ENCODE measurements around the gene LRRC47. TPM values are rescaled to one million over a fixed set of nuclear protein-coding genes. Genes with fewer than 3 reads are reported as not detected.

The LRRC47 gene
- polyA plus RNA-seq, 1 experiment: 17.7 TPM

DNA sequence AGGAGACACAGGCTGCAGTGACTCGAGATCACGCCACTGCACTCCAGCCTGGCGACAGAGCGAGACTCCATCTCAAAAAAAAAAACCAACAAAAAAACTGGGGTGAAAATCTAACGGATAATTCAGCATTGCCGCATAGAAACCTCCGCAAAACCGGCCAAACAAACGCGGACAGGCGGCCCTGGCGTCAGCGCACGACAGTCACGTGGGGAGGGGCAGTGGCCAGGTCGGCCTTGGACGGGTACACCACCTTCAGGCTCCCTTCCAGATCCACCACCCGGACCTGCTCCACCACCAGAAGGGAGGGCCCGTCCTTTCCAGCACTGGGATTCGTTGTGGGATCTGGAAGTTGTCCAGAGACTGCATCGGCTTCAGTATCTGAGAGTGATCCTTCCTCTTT lies 15.4 kb downstream of the LRRC47 start:
- TF ChIP-seq, protein P1, sequence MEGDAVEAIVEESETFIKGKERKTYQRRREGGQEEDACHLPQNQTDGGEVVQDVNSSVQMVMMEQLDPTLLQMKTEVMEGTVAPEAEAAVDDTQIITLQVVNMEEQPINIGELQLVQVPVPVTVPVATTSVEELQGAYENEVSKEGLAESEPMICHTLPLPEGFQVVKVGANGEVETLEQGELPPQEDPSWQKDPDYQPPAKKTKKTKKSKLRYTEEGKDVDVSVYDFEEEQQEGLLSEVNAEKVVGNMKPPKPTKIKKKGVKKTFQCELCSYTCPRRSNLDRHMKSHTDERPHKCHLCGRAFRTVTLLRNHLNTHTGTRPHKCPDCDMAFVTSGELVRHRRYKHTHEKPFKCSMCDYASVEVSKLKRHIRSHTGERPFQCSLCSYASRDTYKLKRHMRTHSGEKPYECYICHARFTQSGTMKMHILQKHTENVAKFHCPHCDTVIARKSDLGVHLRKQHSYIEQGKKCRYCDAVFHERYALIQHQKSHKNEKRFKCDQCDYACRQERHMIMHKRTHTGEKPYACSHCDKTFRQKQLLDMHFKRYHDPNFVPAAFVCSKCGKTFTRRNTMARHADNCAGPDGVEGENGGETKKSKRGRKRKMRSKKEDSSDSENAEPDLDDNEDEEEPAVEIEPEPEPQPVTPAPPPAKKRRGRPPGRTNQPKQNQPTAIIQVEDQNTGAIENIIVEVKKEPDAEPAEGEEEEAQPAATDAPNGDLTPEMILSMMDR (IDR thresholded peaks at IDR 0.05; ENCODE audit: insufficient read depth, low read depth, low read length): no peak
- no peaks in the 10 kb centered on the region for H3K27me3 ChIP-seq (ENCODE audit: control insufficient read depth, insufficient read depth, low read length)
- peaks cover 37% of the 10 kb centered on the region for H3K36me3 ChIP-seq (ENCODE audit: control insufficient read depth, insufficient read depth, low read length)
- ChIA-PET CTCF (no interaction called here), POLR2A (no interaction called here)
- no peak for DNase-seq (ENCODE audit: low read depth)
- H3K4me3 ChIP-seq (ENCODE audit: low read depth, low read length): no peak overlapping the region

GRCh38 chr1:3779912-3780416 lies 16.3 kb downstream of the LRRC47 start:
- Histone ChIP-seq H3K4me3 (ENCODE audit: low read depth, low read length) (no peak overlapping the region), H3K27me3 (ENCODE audit: control insufficient read depth, insufficient read depth, low read length) (no peaks in the 10 kb centered on the region), H3K36me3 (ENCODE audit: control insufficient read depth, insufficient read depth, low read length) (peaks cover 35% of the 10 kb centered on the region)
- DNase-seq (ENCODE audit: low read depth): no peak
- CTCF ChIA-PET: no interaction called here
- POLR2A ChIA-PET: no interaction called here
- TF ChIP-seq, protein P1 (IDR thresholded peaks at IDR 0.05; ENCODE audit: insufficient read depth, low read depth, low read length): no peak

- TF ChIP-seq, protein P1 (IDR thresholded peaks at IDR 0.05; ENCODE audit: insufficient read depth, low read depth, low read length): no peak
- Histone ChIP-seq H3K4me3 (ENCODE audit: low read depth, low read length) (no peak overlapping the region), H3K36me3 (ENCODE audit: control insufficient read depth, insufficient read depth, low read length) (peaks cover 32% of the 10 kb centered on the region), H3K27me3 (ENCODE audit: control insufficient read depth, insufficient read depth, low read length) (no peaks in the 10 kb centered on the region)
- ChIA-PET CTCF (no interaction called here), POLR2A (no interaction called here)
- DNase-seq (ENCODE audit: low read depth): no peak
Measured at GRCh38 chr1:3779265-3779911, 16.9 kb downstream of the LRRC47 start.

- TF ChIP-seq, protein P1 (IDR thresholded peaks at IDR 0.05; ENCODE audit: insufficient read depth, low read depth, low read length): no peak
- no peak for DNase-seq (ENCODE audit: low read depth)
- Histone ChIP-seq H3K4me3 (ENCODE audit: low read depth, low read length) (no peak overlapping the region), H3K36me3 (ENCODE audit: control insufficient read depth, insufficient read depth, low read length) (peaks cover 26% of the 10 kb centered on the region), H3K27me3 (ENCODE audit: control insufficient read depth, insufficient read depth, low read length) (no peaks in the 10 kb centered on the region)
- POLR2A ChIA-PET: no interaction called here
- CTCF ChIA-PET: interaction anchor here (1.1 kb wide), 1 partner anchor 11 kb away, joined by 3 read pairs; no protein-coding TSS in a partner anchor
Measured at GRCh38 chr1:3778590-3779264, 17.6 kb downstream of the LRRC47 start.

All from BJ (cell line).